Measurements from ENCODE around the gene CILP2. TPM values are rescaled to one million over a fixed set of nuclear protein-coding genes. Genes with fewer than 3 reads are reported as not detected.
A peak's percentile ranks its signal among the peaks of the same experiment; 100 is the strongest.

Gene CILP2
- total and polyA plus RNA-seq, 2 experiments from 2014 or later = 0.11 to 0.48 TPM

DNA sequence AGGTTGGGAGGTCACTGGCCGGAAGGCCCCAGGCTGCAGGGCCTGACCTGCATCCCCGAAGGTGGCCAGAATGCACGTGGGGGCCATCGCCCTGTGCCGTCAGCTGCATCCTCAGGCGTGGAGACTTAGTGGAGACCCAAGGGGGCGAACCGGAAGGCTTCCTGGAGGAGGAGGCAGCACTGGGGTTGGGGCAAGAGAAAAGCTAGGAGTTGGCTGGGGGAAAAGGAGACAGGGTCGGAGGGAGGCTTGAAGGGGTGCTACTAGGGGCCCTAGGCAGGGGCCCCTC lies 10.8 kb upstream of the CILP2 start:
- no peaks in the 10 kb centered on the region for H3K27me3 ChIP-seq (replicated peaks; ENCODE audit: insufficient read depth)
- peaks cover 3% of the 10 kb centered on the region; the same call in 1 of the 2 replicates for H3K4me1 ChIP-seq (ENCODE audit: insufficient read depth)
- no peaks in the 10 kb centered on the region for H3K9me3 ChIP-seq (ENCODE audit: low read depth)
- DNase-seq = no peak
- TF ChIP-seq EZH2phosphoT487 (IDR thresholded peaks at IDR 0.05; ENCODE audit: insufficient read depth, low read depth) (no peak), EZH2 (IDR thresholded peaks at IDR 0.05; ENCODE audit: insufficient read depth, poor library complexity, severe bottlenecking) (no peak)
- no peaks in the 10 kb centered on the region for H4K20me1 ChIP-seq (ENCODE audit: insufficient read depth)
- H2AFZ ChIP-seq = no peak overlapping the region
- H3K36me3 ChIP-seq (ENCODE audit: low read depth) = no peaks in the 10 kb centered on the region
- H3K27ac ChIP-seq = no peak overlapping the region
- WGBS, 2 experiments (ENCODE audit: low coverage in 1 of 2, low lambda C conversion rate in 2 of 2, missing lambda C conversion rate in 2 of 2) = 94 to 99% methylated on average over 7 to 9 of the region's 9 CpGs
- no peak overlapping the region for H3K4me3 ChIP-seq
- H3F3A ChIP-seq (ENCODE audit: insufficient read depth) = peaks cover 12% of the 10 kb centered on the region
- no peak overlapping the region for H3K9ac ChIP-seq
- no peak overlapping the region for H3K4me2 ChIP-seq (ENCODE audit: unreplicated experiment)
- H3K79me2 ChIP-seq (ENCODE audit: insufficient read depth) = peaks cover 27% of the 10 kb centered on the region
- no peaks in the 10 kb centered on the region for H3K9me2 ChIP-seq (ENCODE audit: insufficient read depth)
- in situ Hi-C loops (cut with MboI) = loop anchor here (25.0 kb wide), 2 partner anchors 410 to 710 kb away; no protein-coding TSS in a partner anchor

- Histone ChIP-seq H3K9me3 (ENCODE audit: low read depth) (no peaks in the 10 kb centered on the region), H4K20me1 (ENCODE audit: insufficient read depth) (no peaks in the 10 kb centered on the region), H3K27me3 (replicated peaks; ENCODE audit: insufficient read depth) (no peaks in the 10 kb centered on the region), H2AFZ (no peak overlapping the region), H3K4me2 (ENCODE audit: unreplicated experiment) (no peak overlapping the region), H3K27ac (no peak overlapping the region), H3K79me2 (ENCODE audit: insufficient read depth) (peaks cover 20% of the 10 kb centered on the region), H3K36me3 (ENCODE audit: low read depth) (no peaks in the 10 kb centered on the region), H3K4me3 (no peak overlapping the region), H3K9ac (no peak overlapping the region), H3K4me1 (ENCODE audit: insufficient read depth) (peaks cover 3% of the 10 kb centered on the region; the same call in 1 of the 2 replicates), H3K9me2 (ENCODE audit: insufficient read depth) (no peaks in the 10 kb centered on the region), H3F3A (ENCODE audit: insufficient read depth) (peaks cover 12% of the 10 kb centered on the region)
- WGBS, 2 experiments (ENCODE audit: low coverage in 1 of 2, low lambda C conversion rate in 2 of 2, missing lambda C conversion rate in 2 of 2) = 92 to 96% methylated on average over 27 of the region's 27 CpGs
- in situ Hi-C loops (cut with MboI) = loop anchor here (25.0 kb wide), 2 partner anchors 409 to 709 kb away; no protein-coding TSS in a partner anchor
- no peak for TF ChIP-seq EZH2phosphoT487 (IDR thresholded peaks at IDR 0.05; ENCODE audit: insufficient read depth, low read depth)
- no peak for TF ChIP-seq EZH2 (IDR thresholded peaks at IDR 0.05; ENCODE audit: insufficient read depth, poor library complexity, severe bottlenecking)
- DNase-seq = no peak
These were observed 10.1 kb upstream of the CILP2 start for GRCh38 chr19:19527674-19528625.

DNA sequence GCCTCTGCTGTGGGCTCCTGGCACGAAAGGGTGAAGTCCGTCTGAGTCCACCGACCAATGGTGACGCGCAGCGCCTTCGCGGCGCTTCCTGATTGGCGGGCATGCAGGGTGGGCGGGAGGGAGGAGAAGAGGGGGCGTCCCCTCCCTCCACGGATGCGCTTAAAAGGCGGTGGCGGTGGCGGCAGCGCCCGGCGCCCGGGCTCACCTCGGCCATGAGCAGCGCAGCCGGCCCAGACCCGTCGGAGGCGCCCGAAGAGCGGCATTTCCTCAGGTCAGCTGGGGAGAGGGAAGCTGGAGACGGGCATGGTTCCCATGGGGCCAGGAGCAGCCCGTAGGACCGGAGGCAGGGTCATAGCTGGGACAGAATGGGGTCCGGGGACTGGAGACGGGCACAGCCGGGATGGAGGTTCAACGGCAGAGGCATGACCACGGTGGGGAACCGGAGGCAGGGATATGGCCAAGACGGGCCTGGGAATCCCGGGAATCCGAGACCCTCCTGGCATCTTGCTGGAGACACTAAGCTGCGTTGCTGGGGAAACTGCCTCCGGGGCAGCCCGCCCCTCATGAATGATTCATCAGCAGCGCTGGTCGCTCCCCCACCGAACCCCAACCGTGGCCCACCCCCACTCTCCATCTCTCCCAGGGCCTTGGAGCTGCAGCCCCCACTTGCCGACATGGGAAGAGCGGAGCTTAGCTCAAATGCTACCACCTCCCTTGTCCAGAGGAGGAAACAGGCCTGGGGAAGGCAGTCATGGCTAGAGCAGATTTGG lies 9.2 kb upstream of the CILP2 start, which contains the start of gene YJEFN3:
Gene YJEFN3 (plus strand): TSS at position 191 of the 770 bp plus-strand sequence. CDS start 22 bp downstream, at position 213.
- H3K4me1 ChIP-seq (ENCODE audit: insufficient read depth) = peaks cover 3% of the 10 kb centered on the region; the same call in 1 of the 2 replicates
- H3K27ac ChIP-seq = no peak within 1 kb of the TSS
- in situ Hi-C loops (cut with MboI) = loop anchor here (25.0 kb wide), 2 partner anchors 408 to 708 kb away; no protein-coding TSS in a partner anchor
- no peaks in the 10 kb centered on the region for H3K9me2 ChIP-seq (ENCODE audit: insufficient read depth)
- no peak within 1 kb of the TSS for H2AFZ ChIP-seq
- no peaks in the 10 kb centered on the region for H3K9me3 ChIP-seq (ENCODE audit: low read depth)
- 68% methylated on average over 38 to 50 of the region's 50 CpGs for WGBS, 2 experiments (ENCODE audit: low coverage in 1 of 2, low lambda C conversion rate in 2 of 2, missing lambda C conversion rate in 2 of 2)
- no peak within 1 kb of the TSS for H3K4me3 ChIP-seq
- H3K9ac ChIP-seq = no peak within 1 kb of the TSS
- peaks cover 12% of the 10 kb centered on the region for H3F3A ChIP-seq (ENCODE audit: insufficient read depth)
- no peaks in the 10 kb centered on the region for H3K27me3 ChIP-seq (replicated peaks; ENCODE audit: insufficient read depth)
- no peak for TF ChIP-seq EZH2 (IDR thresholded peaks at IDR 0.05; ENCODE audit: insufficient read depth, poor library complexity, severe bottlenecking)
- no peak for TF ChIP-seq EZH2phosphoT487 (IDR thresholded peaks at IDR 0.05; ENCODE audit: insufficient read depth, low read depth)
- H3K4me2 ChIP-seq (ENCODE audit: unreplicated experiment) = no peak within 1 kb of the TSS
- no peaks in the 10 kb centered on the region for H4K20me1 ChIP-seq (ENCODE audit: insufficient read depth)
- peaks cover 11% of the 10 kb centered on the region for H3K79me2 ChIP-seq (ENCODE audit: insufficient read depth)
- DNase-seq = peak; percentile 30
- no peaks in the 10 kb centered on the region for H3K36me3 ChIP-seq (ENCODE audit: low read depth)

GRCh38 chr19:19529783-19530422 lies 8.2 kb upstream of the CILP2 start:
- Histone ChIP-seq H3K79me2 (ENCODE audit: insufficient read depth) (peaks cover under 1% of the 10 kb centered on the region), H3K36me3 (ENCODE audit: low read depth) (no peaks in the 10 kb centered on the region), H3K4me2 (ENCODE audit: unreplicated experiment) (no peak overlapping the region), H3K9me2 (ENCODE audit: insufficient read depth) (no peaks in the 10 kb centered on the region), H3K4me3 (no peak overlapping the region), H3K27me3 (replicated peaks; ENCODE audit: insufficient read depth) (no peaks in the 10 kb centered on the region), H3K9me3 (ENCODE audit: low read depth) (no peaks in the 10 kb centered on the region), H3F3A (ENCODE audit: insufficient read depth) (peaks cover 12% of the 10 kb centered on the region), H3K27ac (no peak overlapping the region), H3K4me1 (ENCODE audit: insufficient read depth) (peaks cover 3% of the 10 kb centered on the region; the same call in 1 of the 2 replicates), H4K20me1 (ENCODE audit: insufficient read depth) (no peaks in the 10 kb centered on the region), H3K9ac (no peak overlapping the region), H2AFZ (no peak overlapping the region)
- in situ Hi-C loops (cut with MboI) = loop anchor here (25.0 kb wide), 2 partner anchors 407 to 707 kb away; no protein-coding TSS in a partner anchor
- no peak for DNase-seq
- WGBS, 2 experiments (ENCODE audit: low coverage in 1 of 2, low lambda C conversion rate in 2 of 2, missing lambda C conversion rate in 2 of 2) = 68 to 77% methylated on average over 9 to 11 of the region's 11 CpGs
- TF ChIP-seq EZH2 (IDR thresholded peaks at IDR 0.05; ENCODE audit: insufficient read depth, poor library complexity, severe bottlenecking) (no peak), EZH2phosphoT487 (IDR thresholded peaks at IDR 0.05; ENCODE audit: insufficient read depth, low read depth) (no peak)

Data from GM23248 (cell line).